ENCODE data around the gene GPR137. TPM values are rescaled to one million over a fixed set of nuclear protein-coding genes. Genes with fewer than 3 reads are reported as not detected.

Gene GPR137
- total and polyA plus RNA-seq, 10 of the 15 experiments (the other 5 are each of a cell fraction or from before 2014, with no cell fraction given): 0.37 to 29.2 (median 13.8) TPM

DNA sequence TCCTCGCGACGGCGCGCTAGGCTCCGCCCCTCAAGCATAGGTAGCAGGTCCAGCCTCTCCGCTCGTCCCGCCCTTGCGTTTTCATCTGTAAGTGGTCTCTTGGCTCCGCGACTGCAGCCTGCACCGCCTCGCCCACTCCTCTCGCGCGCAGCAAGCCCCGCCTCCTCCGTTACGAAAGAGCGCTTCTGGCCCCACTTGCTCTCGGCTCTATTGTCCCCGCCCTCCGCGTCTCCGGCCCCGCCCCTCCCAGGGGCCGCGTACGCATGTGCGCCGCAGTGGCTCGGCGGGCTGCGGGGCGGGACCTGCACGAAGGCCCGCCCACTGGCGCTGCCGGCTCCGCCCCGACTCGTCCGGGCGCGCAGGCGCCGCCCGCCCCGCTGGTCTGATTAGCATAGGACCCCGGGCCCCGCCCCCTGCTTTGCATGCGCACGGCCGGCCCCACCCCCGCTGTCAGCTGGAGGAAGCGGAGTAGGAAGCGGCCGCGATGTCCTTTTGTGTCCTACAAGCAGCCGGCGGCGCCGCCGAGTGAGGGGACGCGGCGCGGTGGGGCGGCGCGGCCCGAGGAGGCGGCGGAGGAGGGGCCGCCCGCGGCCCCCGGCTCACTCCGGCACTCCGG, 19.5 kb downstream of the GPR137 start, which contains the start of gene ESRRA:
Gene ESRRA, plus strand, starts transcription at position 450 of the 616 bp plus-strand sequence. CDS start 1,656 bp downstream, outside the sequence.
- intact Hi-C loops (cut with micrococcal nuclease; ENCODE audit: unreplicated experiment) (loop anchor here (1.0 to 2.0 kb wide), 2 partner anchors 35 to 64 kb away; partner anchors contain the start of genes CCDC88B and FKBP2), in situ Hi-C loops (cut with MboI) (no loop called here)
- Histone ChIP-seq H3K36me3 (ENCODE audit: control insufficient read depth in 2 of 2, insufficient read depth in 2 of 2, low read length in 1 of 2) (peaks cover 0 to 3% of the 10 kb centered on the region in 2 experiments; a peak in 2 of 4 replicates), H2AFZ (ENCODE audit: control insufficient read depth, low read depth, low read length) (peak within 1 kb of the TSS; percentile 63), H3K79me2 (ENCODE audit: control insufficient read depth, insufficient read depth, low read length) (peaks cover 24% of the 10 kb centered on the region), H3K9ac (ENCODE audit: control insufficient read depth, insufficient read depth, low read length) (peak within 1 kb of the TSS; percentile 81), H4K20me1 (ENCODE audit: control insufficient read depth, insufficient read depth) (no peaks in the 10 kb centered on the region), H3K4me3 (peak within 1 kb of the TSS; percentile 78), H3K4me1 (ENCODE audit: control insufficient read depth, insufficient read depth, low read length) (peaks cover 25% of the 10 kb centered on the region), H3K4me2 (ENCODE audit: control insufficient read depth, insufficient read depth) (peak within 1 kb of the TSS; percentile 99), H3K9me3 (replicated peaks; ENCODE audit: control insufficient read depth, insufficient read depth, low read length) (no peaks in the 10 kb centered on the region), H3K27ac (ENCODE audit: control insufficient read depth, insufficient read depth) (peak within 1 kb of the TSS; percentile 90), H3K27me3 (replicated peaks in 1 of 2; ENCODE audit: control insufficient read depth in 2 of 2, insufficient read depth in 2 of 2, low read length in 1 of 2) (peaks cover 0 to 8% of the 10 kb centered on the region in 2 experiments; a peak in 2 of 4 replicates)
- ATAC-seq (peak; percentile 83), FAIRE-seq (no peak), DNase-seq (ENCODE audit: low read depth, low spot score) (peak; percentile 94)
- CTCF ChIA-PET: interaction anchor here (0.5 to 5.8 kb wide), 27 partner anchors 12 to 345 kb away, joined by 3 to 238 read pairs (median 5); partner anchors contain the start of genes BAD, CCDC88B, FERMT3 and FKBP2
- RAD21 ChIA-PET (ENCODE audit: unreplicated experiment): interaction anchor here (0.6 to 5.8 kb wide), 17 partner anchors 13 to 347 kb away, joined by 3 to 125 read pairs (median 6); partner anchors contain the start of genes FERMT3, FKBP2, GPR137 and NUDT22
- SMC1A ChIA-PET (ENCODE audit: uncharacterized antibody, unreplicated experiment): interaction anchor here (0.7 to 5.7 kb wide), 9 partner anchors 12 to 99 kb away, joined by 3 to 98 read pairs (median 4); partner anchors contain the start of genes FERMT3, FKBP2, PRDX5 and TRMT112
- no TSS peak for BruUV-seq (replicated peaks)
- 1% methylated on average over 40 of the region's 81 CpGs for WGBS (ENCODE audit: insufficient coverage, insufficient replicate concordance, low lambda C conversion rate, missing lambda C conversion rate)
- POLR2A ChIA-PET: interaction anchor here (0.6 to 5.8 kb wide), 21 partner anchors 12 to 346 kb away, joined by 3 to 70 read pairs (median 6); partner anchors contain the start of genes BAD, CCDC88B, FERMT3 and FKBP2
- TF ChIP-seq MXI1 (IDR thresholded peaks at IDR 0.05; ENCODE audit: low read depth, low read length) (peak; percentile 65), SIX5 (IDR thresholded peaks at IDR 0.05; ENCODE audit: low read depth, low read length, severe bottlenecking) (no peak), TCF7 (IDR thresholded peaks at IDR 0.05; ENCODE audit: borderline replicate concordance) (no peak), ATF7 (IDR thresholded peaks at IDR 0.05; ENCODE audit: low read depth) (no peak), FOS (IDR thresholded peaks at IDR 0.05; ENCODE audit: borderline replicate concordance, extremely low read depth, insufficient read length) (no peak), POLR2AphosphoS5 (IDR thresholded peaks at IDR 0.05; ENCODE audit: low read length) (no peak; the same call in 1 of the 2 replicates), SMAD1 (IDR thresholded peaks at IDR 0.05; ENCODE audit: low read depth, partially characterized antibody) (no peak), CHD4 (IDR thresholded peaks at IDR 0.05) (no peak)
- TF ChIP-seq, protein P1, sequence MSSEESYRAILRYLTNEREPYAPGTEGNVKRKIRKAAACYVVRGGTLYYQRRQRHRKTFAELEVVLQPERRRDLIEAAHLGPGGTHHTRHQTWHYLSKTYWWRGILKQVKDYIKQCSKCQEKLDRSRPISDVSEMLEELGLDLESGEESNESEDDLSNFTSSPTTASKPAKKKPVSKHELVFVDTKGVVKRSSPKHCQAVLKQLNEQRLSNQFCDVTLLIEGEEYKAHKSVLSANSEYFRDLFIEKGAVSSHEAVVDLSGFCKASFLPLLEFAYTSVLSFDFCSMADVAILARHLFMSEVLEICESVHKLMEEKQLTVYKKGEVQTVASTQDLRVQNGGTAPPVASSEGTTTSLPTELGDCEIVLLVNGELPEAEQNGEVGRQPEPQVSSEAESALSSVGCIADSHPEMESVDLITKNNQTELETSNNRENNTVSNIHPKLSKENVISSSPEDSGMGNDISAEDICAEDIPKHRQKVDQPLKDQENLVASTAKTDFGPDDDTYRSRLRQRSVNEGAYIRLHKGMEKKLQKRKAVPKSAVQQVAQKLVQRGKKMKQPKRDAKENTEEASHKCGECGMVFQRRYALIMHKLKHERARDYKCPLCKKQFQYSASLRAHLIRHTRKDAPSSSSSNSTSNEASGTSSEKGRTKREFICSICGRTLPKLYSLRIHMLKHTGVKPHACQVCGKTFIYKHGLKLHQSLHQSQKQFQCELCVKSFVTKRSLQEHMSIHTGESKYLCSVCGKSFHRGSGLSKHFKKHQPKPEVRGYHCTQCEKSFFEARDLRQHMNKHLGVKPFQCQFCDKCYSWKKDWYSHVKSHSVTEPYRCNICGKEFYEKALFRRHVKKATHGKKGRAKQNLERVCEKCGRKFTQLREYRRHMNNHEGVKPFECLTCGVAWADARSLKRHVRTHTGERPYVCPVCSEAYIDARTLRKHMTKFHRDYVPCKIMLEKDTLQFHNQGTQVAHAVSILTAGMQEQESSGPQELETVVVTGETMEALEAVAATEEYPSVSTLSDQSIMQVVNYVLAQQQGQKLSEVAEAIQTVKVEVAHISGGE (CRISPR knock-in tag; IDR thresholded peaks at IDR 0.05): no peak
- TF ChIP-seq, protein P2, sequence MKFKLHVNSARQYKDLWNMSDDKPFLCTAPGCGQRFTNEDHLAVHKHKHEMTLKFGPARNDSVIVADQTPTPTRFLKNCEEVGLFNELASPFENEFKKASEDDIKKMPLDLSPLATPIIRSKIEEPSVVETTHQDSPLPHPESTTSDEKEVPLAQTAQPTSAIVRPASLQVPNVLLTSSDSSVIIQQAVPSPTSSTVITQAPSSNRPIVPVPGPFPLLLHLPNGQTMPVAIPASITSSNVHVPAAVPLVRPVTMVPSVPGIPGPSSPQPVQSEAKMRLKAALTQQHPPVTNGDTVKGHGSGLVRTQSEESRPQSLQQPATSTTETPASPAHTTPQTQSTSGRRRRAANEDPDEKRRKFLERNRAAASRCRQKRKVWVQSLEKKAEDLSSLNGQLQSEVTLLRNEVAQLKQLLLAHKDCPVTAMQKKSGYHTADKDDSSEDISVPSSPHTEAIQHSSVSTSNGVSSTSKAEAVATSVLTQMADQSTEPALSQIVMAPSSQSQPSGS (IDR thresholded peaks at IDR 0.05; ENCODE audit: low read length): no peak
- TF ChIP-seq, protein P3, sequence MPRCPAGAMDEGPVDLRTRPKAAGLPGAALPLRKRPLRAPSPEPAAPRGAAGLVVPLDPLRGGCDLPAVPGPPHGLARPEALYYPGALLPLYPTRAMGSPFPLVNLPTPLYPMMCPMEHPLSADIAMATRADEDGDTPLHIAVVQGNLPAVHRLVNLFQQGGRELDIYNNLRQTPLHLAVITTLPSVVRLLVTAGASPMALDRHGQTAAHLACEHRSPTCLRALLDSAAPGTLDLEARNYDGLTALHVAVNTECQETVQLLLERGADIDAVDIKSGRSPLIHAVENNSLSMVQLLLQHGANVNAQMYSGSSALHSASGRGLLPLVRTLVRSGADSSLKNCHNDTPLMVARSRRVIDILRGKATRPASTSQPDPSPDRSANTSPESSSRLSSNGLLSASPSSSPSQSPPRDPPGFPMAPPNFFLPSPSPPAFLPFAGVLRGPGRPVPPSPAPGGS (IDR thresholded peaks at IDR 0.05; ENCODE audit: borderline replicate concordance, insufficient read depth, low read depth, low read length, poor library complexity, severe bottlenecking): no peak
- TF ChIP-seq, protein P4, sequence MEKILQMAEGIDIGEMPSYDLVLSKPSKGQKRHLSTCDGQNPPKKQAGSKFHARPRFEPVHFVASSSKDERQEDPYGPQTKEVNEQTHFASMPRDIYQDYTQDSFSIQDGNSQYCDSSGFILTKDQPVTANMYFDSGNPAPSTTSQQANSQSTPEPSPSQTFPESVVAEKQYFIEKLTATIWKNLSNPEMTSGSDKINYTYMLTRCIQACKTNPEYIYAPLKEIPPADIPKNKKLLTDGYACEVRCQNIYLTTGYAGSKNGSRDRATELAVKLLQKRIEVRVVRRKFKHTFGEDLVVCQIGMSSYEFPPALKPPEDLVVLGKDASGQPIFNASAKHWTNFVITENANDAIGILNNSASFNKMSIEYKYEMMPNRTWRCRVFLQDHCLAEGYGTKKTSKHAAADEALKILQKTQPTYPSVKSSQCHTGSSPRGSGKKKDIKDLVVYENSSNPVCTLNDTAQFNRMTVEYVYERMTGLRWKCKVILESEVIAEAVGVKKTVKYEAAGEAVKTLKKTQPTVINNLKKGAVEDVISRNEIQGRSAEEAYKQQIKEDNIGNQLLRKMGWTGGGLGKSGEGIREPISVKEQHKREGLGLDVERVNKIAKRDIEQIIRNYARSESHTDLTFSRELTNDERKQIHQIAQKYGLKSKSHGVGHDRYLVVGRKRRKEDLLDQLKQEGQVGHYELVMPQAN (conservative IDR thresholded peaks at IDR 0.05): peak; percentile 89
